AG04450 (cell line): ENCODE results near the gene REPS2. TPM values are rescaled to one million over a fixed set of nuclear protein-coding genes. Genes with fewer than 3 reads are reported as not detected.

Experiments used
- CTCF ChIA-PET: fragments of 300-600, 350-600 bp; formaldehyde crosslinking; extraction: SDS; loops from one replicate; lab custom pipeline; 2022; ENCODE audit warnings: antibody characterized with exemption, inconsistent platforms; lab: Charles Lee
- POLR2A ChIA-PET: fragments of 350-600 bp; formaldehyde crosslinking; extraction: SDS; loops from one replicate; lab custom pipeline; 2021; ENCODE audit warnings: antibody characterized with exemption, inconsistent platforms; lab: Yijun Ruan, JAX
- DNase-seq: peaks from one replicate; pipeline ENCODE4 v3.0.0-alpha.2; 2011; ENCODE audit warnings: low read depth, low spot score
- H3K27ac ChIP-seq: one replicate; pipeline ENCODE4 v1.5.1; 2012; ENCODE audit warnings: low read depth, low read length, control low read depth
- H3K27me3 ChIP-seq: one replicate; pipeline ENCODE4 v1.6.0; 2012; ENCODE audit warnings: low read length; ENCODE audit not compliant: control insufficient read depth, insufficient read depth
- H3K4me3 ChIP-seq: 2 replicates; pipeline ENCODE4 v1.5.1; 2011; ENCODE audit warnings: mild to moderate bottlenecking, low read depth, low read length, control low read depth
- H3K9me3 ChIP-seq: 2 replicates; pipeline ENCODE4 v1.5.1; 2012; ENCODE audit warnings: low read length; ENCODE audit not compliant: control insufficient read depth, insufficient read depth
- CTCF ChIP-seq: IDR thresholded peaks from 2 replicates; pipeline ENCODE4 v1.5.1; 2011; ENCODE audit warnings: low read depth, low read length, control low read depth, inconsistent platforms
- polyA plus RNA-seq: library from polyadenylated mRNA; depleted of rRNA; stranded (reverse); fragments of >200 nt; gene quantifications from 2 replicates; pipeline ENCODE4 v1.2.3, GENCODE V29; 2011

REPS2 gene
- polyA plus RNA-seq, 1 experiment = 0.17 TPM

DNA sequence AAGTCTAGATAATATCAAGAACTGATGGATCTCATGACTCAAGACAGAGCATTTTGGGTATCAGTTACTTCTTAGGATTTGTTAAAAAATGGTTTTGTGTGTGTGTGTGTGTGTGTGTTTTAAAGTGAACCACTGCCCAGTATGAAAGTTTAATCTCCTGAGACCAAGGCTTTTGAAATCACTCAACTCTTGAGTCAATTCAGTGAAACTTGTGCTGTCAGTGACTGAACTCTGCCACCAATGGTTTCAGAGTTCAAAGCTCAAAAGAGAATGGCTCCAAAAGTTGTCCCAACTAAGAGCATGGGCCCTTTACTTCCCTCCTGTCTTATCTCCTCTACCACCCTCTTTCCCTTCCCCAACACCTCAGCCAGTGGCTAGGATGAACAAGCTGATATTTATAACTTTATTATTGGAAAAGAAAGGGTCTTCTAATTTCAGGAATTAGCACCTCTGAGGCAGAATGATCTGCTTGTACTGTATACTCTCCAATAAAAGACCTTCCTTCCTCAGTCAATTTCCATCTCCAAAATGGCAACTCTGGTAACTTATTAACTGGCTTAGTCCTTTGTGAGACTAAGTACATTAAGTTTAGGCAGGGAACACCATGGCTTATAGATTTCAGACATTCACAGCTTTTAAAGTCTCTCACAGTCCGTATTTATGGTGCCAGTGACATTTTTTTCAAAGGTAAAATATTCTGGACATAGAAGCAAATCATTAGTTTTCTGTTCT is 152.2 kb downstream of the REPS2 start:
- CTCF ChIA-PET = no interaction called here
- POLR2A ChIA-PET = no interaction called here
- DNase-seq = no peak
- Histone ChIP-seq H3K27me3 (no peaks in the 10 kb centered on the region), H3K4me3 (no peak overlapping the region), H3K9me3 (no peaks in the 10 kb centered on the region), H3K27ac (no peak overlapping the region)
- no peak for TF ChIP-seq CTCF

DNA sequence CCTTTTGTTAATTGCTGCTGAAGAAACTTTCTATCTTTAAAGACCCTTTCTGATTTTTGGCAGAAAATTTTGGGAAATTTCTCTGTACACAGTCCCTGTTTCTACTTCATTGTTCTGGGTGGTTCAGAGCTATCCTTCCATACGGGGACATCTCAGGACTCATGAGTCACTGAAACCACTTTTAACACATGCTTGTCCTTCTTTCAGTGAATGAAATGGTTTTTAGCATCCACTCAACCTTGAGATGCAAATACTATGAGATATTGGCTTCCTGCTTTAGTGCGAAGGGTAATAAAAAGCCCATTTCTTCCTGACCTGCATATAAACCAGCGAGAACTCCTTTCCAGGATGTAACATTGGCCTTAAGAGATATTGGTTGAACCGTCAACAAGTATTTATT is 158.0 kb downstream of the REPS2 start:
- H3K9me3 ChIP-seq = no peaks in the 10 kb centered on the region
- no peak for TF ChIP-seq CTCF
- no peak for DNase-seq
- no peaks in the 10 kb centered on the region for H3K27me3 ChIP-seq
- H3K4me3 ChIP-seq = no peak overlapping the region
- ChIA-PET CTCF (no interaction called here), POLR2A (no interaction called here)
- no peak overlapping the region for H3K27ac ChIP-seq

DNA sequence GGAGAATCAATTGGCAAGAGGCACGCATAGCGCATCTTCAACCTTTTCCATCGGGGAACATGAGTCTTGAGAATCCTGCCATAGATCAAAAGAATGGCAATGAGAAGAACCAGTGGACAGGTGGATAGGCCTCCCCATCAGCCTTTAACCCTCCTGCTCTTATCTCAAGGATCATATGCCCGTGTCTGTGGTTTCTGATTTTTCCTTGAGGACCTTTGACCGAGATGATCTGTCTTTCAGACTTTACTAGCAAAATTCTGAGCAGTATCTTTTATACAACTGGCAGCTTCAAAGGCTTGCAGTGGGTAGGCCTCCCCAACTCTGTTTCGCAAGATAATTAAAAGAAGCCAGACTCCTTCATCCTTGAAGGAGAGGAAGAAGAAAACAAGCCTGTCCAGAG is 174.4 kb downstream of the REPS2 start:
- no peak for TF ChIP-seq CTCF
- POLR2A ChIA-PET = no interaction called here

GRCh38 chrX:17154001-17154400 is 207.5 kb downstream of the REPS2 start:
- ChIA-PET CTCF (no interaction called here), POLR2A (no interaction called here)
- Histone ChIP-seq H3K27ac (no peak overlapping the region), H3K27me3 (no peaks in the 10 kb centered on the region), H3K9me3 (no peaks in the 10 kb centered on the region), H3K4me3 (no peak overlapping the region)
- no peak for TF ChIP-seq CTCF
- DNase-seq = no peak

More for the DNA sequence above, 174.4 kb downstream of the REPS2 start:
- CTCF ChIA-PET = interaction anchor here (0.7 to 1.0 kb wide), 2 partner anchors 8 to 579 kb away, joined by 3 to 4 read pairs; no protein-coding TSS in a partner anchor
- no peak overlapping the region for H3K4me3 ChIP-seq
- H3K27ac ChIP-seq = no peak overlapping the region
- DNase-seq = no peak
- H3K9me3 ChIP-seq = no peaks in the 10 kb centered on the region
- no peaks in the 10 kb centered on the region for H3K27me3 ChIP-seq

DNA sequence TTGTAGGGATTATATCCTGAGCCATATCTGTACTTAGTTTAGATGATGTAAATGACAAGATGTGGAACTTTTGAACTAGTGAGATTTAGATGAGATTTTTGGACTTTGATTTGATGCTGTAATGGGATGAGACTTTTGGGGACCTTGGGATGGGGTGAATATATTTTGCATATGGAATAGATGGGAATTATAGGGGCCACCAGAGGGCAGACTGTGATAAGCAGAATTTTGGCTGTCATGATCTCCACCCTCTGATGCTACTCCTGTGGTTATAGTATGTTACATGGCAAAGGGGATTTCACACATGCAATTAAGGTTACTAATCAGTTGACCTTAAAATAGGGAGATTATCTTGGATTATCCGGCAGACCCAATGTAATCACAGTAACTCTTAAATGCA is 214.5 kb downstream of the REPS2 start:
- no peaks in the 10 kb centered on the region for H3K9me3 ChIP-seq
- H3K4me3 ChIP-seq = no peak overlapping the region
- no peaks in the 10 kb centered on the region for H3K27me3 ChIP-seq
- no peak overlapping the region for H3K27ac ChIP-seq
- peak; percentile 19; the same call in 1 of the 2 replicates for TF ChIP-seq CTCF
- ChIA-PET CTCF (no interaction called here), POLR2A (no interaction called here)
- no peak for DNase-seq
